H1 (cell line): Measurements from ENCODE around the gene KAZALD1. TPM values are rescaled to one million over a fixed set of nuclear protein-coding genes. Genes with fewer than 3 reads are reported as not detected.
A peak's percentile ranks its signal among the peaks of the same experiment; 100 is the strongest.

Source experiments
- CTCF ChIA-PET: fragments of 300-600 bp; sonication (Branson Sonifier 250); formaldehyde crosslinking; loops from one replicate; lab custom pipeline; 2021; ENCODE audit not compliant: partially characterized antibody; lab: Charles Lee
- POLR2A ChIA-PET: fragments of 300-600 bp; sonication (Branson Sonifier 250); formaldehyde crosslinking; loops from one replicate; lab custom pipeline; 2021; ENCODE audit warnings: inconsistent platforms; ENCODE audit not compliant: partially characterized antibody; lab: Charles Lee
- DNase-seq, 2 experiments: peaks; one replicate each; pipeline versions ENCODE4 v3.0.0 to v3.0.0-alpha.2; 2010 to 2022; ENCODE audit warnings: low spot score in 2 of 2, low read depth in 1 of 2, mixed read lengths in 1 of 2
- FAIRE-seq: peaks from 2 replicates; lab custom pipeline; 2011; peaks lifted over from hg19 to GRCh38; lab: Jason Lieb, UNC
- H2AFZ ChIP-seq: 2 replicates; pipeline ENCODE4 v1.8.1; 2012; ENCODE audit warnings: low read length, inconsistent platforms
- H2AK5ac ChIP-seq: 2 replicates; pipeline ENCODE4 v1.6.1; 2013; ENCODE audit warnings: low read depth, low read length
- H2BK120ac ChIP-seq: replicated peaks from 2 replicates; pipeline ENCODE3; 2013; ENCODE audit warnings: low read depth, low read length, inconsistent platforms
- H2BK12ac ChIP-seq: 2 replicates; pipeline ENCODE4 v1.6.1; 2013; ENCODE audit warnings: low read depth, low read length
- H2BK15ac ChIP-seq: 2 replicates; pipeline ENCODE4 v1.6.1; 2013; ENCODE audit warnings: low read length
- H2BK20ac ChIP-seq: 2 replicates; pipeline ENCODE4 v1.6.1; 2013; ENCODE audit warnings: low read length
- H2BK5ac ChIP-seq: 2 replicates; pipeline ENCODE4 v1.6.1; 2013; ENCODE audit warnings: low read depth, low read length
- H3K14ac ChIP-seq: 2 replicates; pipeline ENCODE4 v1.6.1; 2013; ENCODE audit warnings: inconsistent platforms; ENCODE audit not compliant: insufficient read length
- H3K18ac ChIP-seq: 2 replicates; pipeline ENCODE4 v1.6.1; 2013; ENCODE audit warnings: low read length; ENCODE audit errors: extremely low read depth
- H3K23ac ChIP-seq: 2 replicates; pipeline ENCODE4 v1.6.1; 2013; ENCODE audit warnings: inconsistent platforms; ENCODE audit not compliant: insufficient read length
- H3K23me2 ChIP-seq: 2 replicates; pipeline ENCODE4 v1.6.1; 2013; ENCODE audit warnings: low read depth, low read length
- H3K27ac ChIP-seq: 2 replicates; pipeline ENCODE4 v1.6.1; 2011; ENCODE audit warnings: low read depth, low read length, inconsistent platforms
- H3K27me3 ChIP-seq, 4 experiments: replicated peaks in 1 of 4; 1 replicate in 1 of 4; 2 replicates in 3 of 4; pipeline versions ENCODE4 v1.6.1 to v1.8.1; 2011 to 2013; ENCODE audit warnings: low read length in 3 of 4, mild to moderate bottlenecking in 3 of 4, inconsistent platforms in 2 of 4, mixed read lengths in 2 of 4, moderate library complexity in 1 of 4; ENCODE audit not compliant: control insufficient read depth in 3 of 4, insufficient read depth in 3 of 4; ENCODE audit errors: extremely low read depth in 1 of 4
- H3K36me3 ChIP-seq, 4 experiments: 2 replicates each; pipeline versions ENCODE4 v1.6.1 to v1.8.1; 2011 to 2013; ENCODE audit warnings: mild to moderate bottlenecking in 4 of 4, low read length in 3 of 4, moderate library complexity in 2 of 4, control low read depth in 1 of 4, inconsistent platforms in 1 of 4; ENCODE audit not compliant: insufficient read depth in 4 of 4, control insufficient read depth in 2 of 4
- H3K4ac ChIP-seq: replicated peaks from 2 replicates; pipeline ENCODE3; 2013; ENCODE audit warnings: low read length, low read depth, mixed read lengths, inconsistent platforms; ENCODE audit not compliant: insufficient read length
- H3K4me1 ChIP-seq, 4 experiments: replicated peaks in 1 of 4; 1 replicate in 1 of 4; 2 replicates in 3 of 4; pipeline versions ENCODE4 v1.6.1 to v1.8.1; 2011 to 2013; ENCODE audit warnings: low read length in 3 of 4, inconsistent platforms in 2 of 4, mixed read lengths in 1 of 4; ENCODE audit not compliant: insufficient read depth in 4 of 4, control insufficient read depth in 3 of 4
- H3K4me2 ChIP-seq, 2 experiments: 2 replicates each; pipeline versions ENCODE4 v1.6.1 to v1.8.1; 2011 to 2013; ENCODE audit warnings: low read depth in 2 of 2, low read length in 2 of 2, control low read depth in 1 of 2, inconsistent platforms in 1 of 2, mild to moderate bottlenecking in 1 of 2; ENCODE audit not compliant: insufficient read depth in 1 of 2
- H3K4me3 ChIP-seq, 4 experiments: fragments of 200-600, 300-600 bp in 1 of 4; sonication (generic), shearing (Covaris generic), sonication (Bioruptor Twin) in 1 of 4; 2 replicates each; pipeline versions ENCODE4 v1.5.1 to v1.8.1; 2011 to 2016; ENCODE audit warnings: low read length in 4 of 4, low read depth in 3 of 4, control low read depth in 2 of 4, inconsistent platforms in 2 of 4, mild to moderate bottlenecking in 2 of 4, mixed read lengths in 1 of 4, moderate library complexity in 1 of 4; ENCODE audit not compliant: insufficient read depth in 2 of 4; ENCODE audit errors: extremely low read depth in 1 of 4
- H3K56ac ChIP-seq: replicated peaks from 2 replicates; pipeline ENCODE3; 2013; ENCODE audit warnings: low read depth, mild to moderate bottlenecking, mixed read lengths, low read length, inconsistent platforms; ENCODE audit not compliant: insufficient read length
- H3K79me1 ChIP-seq: 2 replicates; pipeline ENCODE4 v1.6.1; 2013; ENCODE audit warnings: low read depth, low read length, control low read depth
- H3K79me2 ChIP-seq, 2 experiments: 2 replicates each; pipeline versions ENCODE4 v1.6.1 to v1.8.1; 2012 to 2013; ENCODE audit warnings: low read length in 2 of 2, mild to moderate bottlenecking in 2 of 2, inconsistent platforms in 1 of 2; ENCODE audit not compliant: insufficient read depth in 2 of 2, control insufficient read depth in 1 of 2
- H3K9ac ChIP-seq, 4 experiments: replicated peaks in 1 of 4; 1 replicate in 1 of 4; 2 replicates in 3 of 4; pipeline versions ENCODE4 v1.6.1 to v1.8.1; 2011 to 2013; ENCODE audit warnings: low read depth in 3 of 4, low read length in 3 of 4, control low read depth in 2 of 4, mild to moderate bottlenecking in 2 of 4, moderate library complexity in 2 of 4, inconsistent platforms in 1 of 4; ENCODE audit errors: extremely low read depth in 1 of 4
- H3K9me3 ChIP-seq, 2 experiments: 2 replicates each; pipeline versions ENCODE4 v1.6.1 to v1.8.1; 2012 to 2013; ENCODE audit warnings: mild to moderate bottlenecking in 2 of 2, moderate library complexity in 2 of 2, control low read depth in 1 of 2, inconsistent platforms in 1 of 2, low read depth in 1 of 2, low read length in 1 of 2, mixed read lengths in 1 of 2; ENCODE audit not compliant: insufficient read depth in 2 of 2
- H4K20me1 ChIP-seq, 2 experiments: replicated peaks in 1 of 2; 2 replicates each; pipeline versions ENCODE3 to v1.8.1; 2011 to 2013; ENCODE audit warnings: inconsistent platforms in 2 of 2, low read length in 2 of 2, mild to moderate bottlenecking in 1 of 2; ENCODE audit not compliant: insufficient read depth in 2 of 2, control insufficient read depth in 1 of 2
- H4K5ac ChIP-seq: 2 replicates; pipeline ENCODE4 v1.6.1; 2013; ENCODE audit warnings: low read length, low read depth, mixed read lengths, inconsistent platforms; ENCODE audit not compliant: insufficient read length
- H4K8ac ChIP-seq: 2 replicates; pipeline ENCODE4 v1.8.0; 2013; ENCODE audit warnings: mild to moderate bottlenecking, moderate library complexity, low read length, inconsistent platforms; ENCODE audit not compliant: insufficient read depth; ENCODE audit errors: extremely low read depth
- H4K91ac ChIP-seq: replicated peaks from 2 replicates; pipeline ENCODE3; 2013; ENCODE audit warnings: low read length, mixed read lengths, inconsistent platforms; ENCODE audit not compliant: insufficient read length
- BRCA1 ChIP-seq: IDR thresholded peaks from 2 replicates; pipeline ENCODE4 v1.6.1; 2012; ENCODE audit warnings: low read depth, low read length, improper control_type of control experiment
- EZH2 ChIP-seq: fragments of 200-600 bp; sonication (generic); IDR thresholded peaks from 2 replicates; pipeline ENCODE4 v1.7.1; 2012; ENCODE audit warnings: low read depth, mild to moderate bottlenecking, moderate library complexity, low read length, inconsistent platforms; ENCODE audit not compliant: severe bottlenecking
- RAD21 ChIP-seq, 2 experiments: IDR thresholded peaks in 1 of 2; conservative IDR thresholded peaks in 1 of 2; 2 replicates each; pipeline ENCODE4 v1.6.1; 2011; ENCODE audit warnings: low read depth in 2 of 2, low read length in 2 of 2, improper control_type of control experiment in 1 of 2, inconsistent platforms in 1 of 2, mild to moderate bottlenecking in 1 of 2, moderate library complexity in 1 of 2
- RBBP5 ChIP-seq: IDR thresholded peaks from 2 replicates; pipeline ENCODE4 v1.7.1; 2012; ENCODE audit warnings: low read depth, mild to moderate bottlenecking, inconsistent platforms, low read length, moderate library complexity, borderline replicate concordance
- WGBS, 2 experiments: shearing (Covaris generic) in 1 of 2; methylation state at CpG; one replicate each; pipeline versions ENCODE4 v1.1.6 to v1.1.7; 2013 to 2015; ENCODE audit warnings: low lambda C conversion rate in 2 of 2, mixed read lengths in 2 of 2, inconsistent platforms in 1 of 2, low coverage in 1 of 2, missing lambda C conversion rate in 1 of 2; ENCODE audit not compliant: insufficient replicate concordance in 2 of 2, insufficient coverage in 1 of 2, insufficient read length in 1 of 2; ENCODE audit errors: extremely low coverage in 1 of 2, missing lambda C conversion rate in 1 of 2; 5-methylcytosine and 5-hydroxymethylcytosine counted together
- polyA plus RNA-seq, 7 experiments: library from polyadenylated mRNA; depleted of rRNA in 3 of 7; stranded (reverse) in 5 of 7; unstranded in 2 of 7; fragments of >200 nt in 5 of 7; fragments of 200-250 nt in 2 of 7; gene quantifications; 1 replicate in 5 of 7; 2 replicates in 1 of 7; 4 replicates in 1 of 7; pipeline versions ENCODE4 v1.2.1 to v1.2.3, GENCODE V29; 2011 to 2013; ENCODE audit warnings: missing spikeins in 2 of 7, mixed read lengths in 2 of 7
- total RNA-seq: library from RNA; stranded (reverse); fragmentation: NEBNext Ultra II Directional; extraction: Animal tissue kit (Norgen Biotek cat#: 25700); gene quantifications from 2 replicates; pipeline ENCODE4 v1.2.1, GENCODE V29; 2021
- TF ChIP-seq, protein P1 (sequence below): IDR thresholded peaks from 2 replicates; pipeline ENCODE4 v1.6.1; 2011; ENCODE audit warnings: low read depth, mild to moderate bottlenecking, low read length; ENCODE audit not compliant: insufficient read depth
- TF ChIP-seq, protein P2 (sequence below), 3 experiments: IDR thresholded peaks; 1 replicate in 2 of 3; 2 replicates in 1 of 3; pipeline versions ENCODE4 v1.5.1 to v1.6.1; 2011; ENCODE audit warnings: low read length in 3 of 3, mild to moderate bottlenecking in 3 of 3, inconsistent platforms in 2 of 3, low read depth in 1 of 3, moderate library complexity in 1 of 3; ENCODE audit not compliant: insufficient read depth in 1 of 3; ENCODE audit errors: control extremely low read depth in 1 of 3

Gene KAZALD1
- total and polyA plus RNA-seq, 2 of the 8 experiments (the other 6 are each of a cell fraction or from before 2014, with no cell fraction given): 0.65 to 1.9 TPM

DNA sequence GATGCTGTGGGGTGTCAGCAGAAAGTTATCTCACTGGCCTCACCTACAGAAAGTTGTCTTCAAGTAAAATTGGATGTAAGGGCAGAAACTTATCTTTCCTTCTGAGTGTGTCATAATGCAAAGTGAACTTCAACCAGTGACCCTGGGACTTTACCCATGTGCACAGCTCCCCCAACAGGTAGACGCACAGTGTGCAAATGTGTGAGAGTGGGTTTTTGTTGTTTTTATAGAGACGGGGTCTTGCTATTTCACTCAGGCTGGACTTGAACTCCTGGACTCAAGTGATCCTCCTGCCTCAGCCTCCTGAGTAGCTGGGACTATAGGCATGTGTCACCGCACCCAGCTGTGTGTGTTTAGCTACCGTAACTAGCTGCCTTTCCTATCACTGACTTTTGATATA lies 6.4 kb upstream of the KAZALD1 start:
- Histone ChIP-seq H3K36me3 (no peaks in the 10 kb centered on the region; a peak in 1 of 8 replicates), H4K91ac (no peak overlapping the region), H4K5ac (no peak overlapping the region), H3K4ac (no peak overlapping the region), H3K18ac (no peak overlapping the region), H3K27me3 (peaks cover 2 to 16% (median 14%) of the 10 kb centered on the region in 4 experiments), H2BK5ac (no peak overlapping the region), H3K9ac (no peak overlapping the region), H3K23ac (no peak overlapping the region), H3K27ac (no peak overlapping the region), H2BK12ac (no peak overlapping the region), H3K23me2 (no peaks in the 10 kb centered on the region; the same call in 1 of the 2 replicates), H3K56ac (no peak overlapping the region), H3K79me1 (no peaks in the 10 kb centered on the region; the same call in 1 of the 2 replicates), H3K9me3 (no peaks in the 10 kb centered on the region), H3K14ac (no peak overlapping the region), H2AFZ (no peak overlapping the region), H2BK15ac (no peak overlapping the region), H2BK20ac (no peak overlapping the region), H3K4me3 (no peak overlapping the region), H2AK5ac (no peak overlapping the region), H3K79me2 (peaks cover 0 to 3% of the 10 kb centered on the region in 2 experiments; a peak in 1 of 4 replicates), H3K4me2 (no peak overlapping the region), H4K20me1 (peaks cover 9 to 12% of the 10 kb centered on the region in 2 experiments), H4K8ac (no peak overlapping the region), H3K4me1 (peaks cover 0 to 10% (median 5%) of the 10 kb centered on the region in 4 experiments; a peak in 4 of 7 replicates), H2BK120ac (no peak overlapping the region)
- TF ChIP-seq RAD21 (IDR thresholded peaks at IDR 0.05 in 1 of 2, conservative IDR thresholded peaks at IDR 0.05 in 1 of 2; ENCODE audit: low read depth in 2 of 2, low read length in 2 of 2) (0 out of 4 replicates have a peak, but pooled peaks of 1 of the 2 experiments have one; percentile 4), EZH2 (no peak), BRCA1 (no peak), RBBP5 (no peak)
- TF ChIP-seq, protein P1, sequence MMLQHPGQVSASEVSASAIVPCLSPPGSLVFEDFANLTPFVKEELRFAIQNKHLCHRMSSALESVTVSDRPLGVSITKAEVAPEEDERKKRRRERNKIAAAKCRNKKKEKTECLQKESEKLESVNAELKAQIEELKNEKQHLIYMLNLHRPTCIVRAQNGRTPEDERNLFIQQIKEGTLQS: no peak
- TF ChIP-seq, protein P2, sequence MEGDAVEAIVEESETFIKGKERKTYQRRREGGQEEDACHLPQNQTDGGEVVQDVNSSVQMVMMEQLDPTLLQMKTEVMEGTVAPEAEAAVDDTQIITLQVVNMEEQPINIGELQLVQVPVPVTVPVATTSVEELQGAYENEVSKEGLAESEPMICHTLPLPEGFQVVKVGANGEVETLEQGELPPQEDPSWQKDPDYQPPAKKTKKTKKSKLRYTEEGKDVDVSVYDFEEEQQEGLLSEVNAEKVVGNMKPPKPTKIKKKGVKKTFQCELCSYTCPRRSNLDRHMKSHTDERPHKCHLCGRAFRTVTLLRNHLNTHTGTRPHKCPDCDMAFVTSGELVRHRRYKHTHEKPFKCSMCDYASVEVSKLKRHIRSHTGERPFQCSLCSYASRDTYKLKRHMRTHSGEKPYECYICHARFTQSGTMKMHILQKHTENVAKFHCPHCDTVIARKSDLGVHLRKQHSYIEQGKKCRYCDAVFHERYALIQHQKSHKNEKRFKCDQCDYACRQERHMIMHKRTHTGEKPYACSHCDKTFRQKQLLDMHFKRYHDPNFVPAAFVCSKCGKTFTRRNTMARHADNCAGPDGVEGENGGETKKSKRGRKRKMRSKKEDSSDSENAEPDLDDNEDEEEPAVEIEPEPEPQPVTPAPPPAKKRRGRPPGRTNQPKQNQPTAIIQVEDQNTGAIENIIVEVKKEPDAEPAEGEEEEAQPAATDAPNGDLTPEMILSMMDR (IDR thresholded peaks at IDR 0.05; ENCODE audit: control extremely low read depth in 1 of 3, insufficient read depth in 1 of 3, low read depth in 1 of 3, low read length in 3 of 3): peak; percentile 11 to 18 (median 18); a peak in 3 of 4 replicates
- 91% methylated on average over 4 of the region's 4 CpGs; no CpG with 5 or more reads in 1 of the 2 experiments for WGBS, 2 experiments
- FAIRE-seq (no peak), DNase-seq (no peak)
- ChIA-PET POLR2A (interaction anchor here (0.8 kb wide), 1 partner anchor 37 kb away, joined by 3 read pairs; no protein-coding TSS in a partner anchor), CTCF (interaction anchor here (0.8 to 59.5 kb wide), 9 partner anchors 9 to 107 kb away, joined by 3 to 2176 read pairs (median 5); partner anchors contain the start of genes KAZALD1, PDZD7 and SFXN3)
